Measurements from ENCODE around the gene TNNI3K. TPM values are rescaled to one million over a fixed set of nuclear protein-coding genes. Genes with fewer than 3 reads are reported as not detected.

Gene TNNI3K
- polyA plus RNA-seq, 1 donor (not counting 4 experiments of a cell fraction or from before 2014, with no cell fraction given) = 0.41 TPM

- dilution Hi-C loops (cut with MboI; ENCODE audit: extremely low pct_ligation_motif_present, low sequenced_read_pairs) = no loop called here
- H2AFZ ChIP-seq (ENCODE audit: control insufficient read depth, low read length) = no peak overlapping the region
- DNase-seq (ENCODE audit: low read depth, low spot score) (no peak), FAIRE-seq (no peak)
- no peaks in the 10 kb centered on the region for H3K9me3 ChIP-seq (ENCODE audit: control insufficient read depth, low read depth, low read length)
- H3K4me3 ChIP-seq (ENCODE audit: control insufficient read depth in 2 of 3, extremely low read depth in 1 of 3, insufficient read depth in 2 of 3, low read depth in 1 of 3, low read length in 3 of 3) = no peak overlapping the region
- no peaks in the 10 kb centered on the region for H3K27me3 ChIP-seq (ENCODE audit: control insufficient read depth, extremely low read depth, insufficient read depth, low read length)
- no peaks in the 10 kb centered on the region for H4K20me1 ChIP-seq (ENCODE audit: control insufficient read depth, extremely low read depth, insufficient read depth, low read length)
- H3K9ac ChIP-seq (ENCODE audit: control insufficient read depth, extremely low read depth, insufficient read depth, low read length) = no peak overlapping the region
- no peak for TF ChIP-seq EZH2 (IDR thresholded peaks at IDR 0.05; ENCODE audit: low read length)
- no peaks in the 10 kb centered on the region for H3K79me2 ChIP-seq (ENCODE audit: control insufficient read depth, insufficient read depth, low read length)
- no peak overlapping the region for H3K27ac ChIP-seq (ENCODE audit: control insufficient read depth, insufficient read depth, low read length)
- no peak overlapping the region for H3K4me2 ChIP-seq (ENCODE audit: control insufficient read depth, extremely low read depth, insufficient read depth, low read depth, low read length)
- no peaks in the 10 kb centered on the region for H3K9me1 ChIP-seq (ENCODE audit: control insufficient read depth, extremely low read depth, insufficient read depth, low read length)
- H3K4me1 ChIP-seq (ENCODE audit: control insufficient read depth, extremely low read depth, insufficient read depth, low read length) = no peaks in the 10 kb centered on the region
- no peaks in the 10 kb centered on the region for H3K36me3 ChIP-seq (ENCODE audit: control insufficient read depth in 2 of 2, extremely low read depth in 1 of 2, insufficient read depth in 2 of 2, low read length in 2 of 2)
These were observed 30.8 kb downstream of the TNNI3K start for GRCh38 chr1:74266001-74266400.

- Histone ChIP-seq H3K4me2 (ENCODE audit: control insufficient read depth, extremely low read depth, insufficient read depth, low read depth, low read length) (no peak overlapping the region), H3K79me2 (ENCODE audit: control insufficient read depth, insufficient read depth, low read length) (no peaks in the 10 kb centered on the region), H3K27ac (ENCODE audit: control insufficient read depth, insufficient read depth, low read length) (no peak overlapping the region), H3K36me3 (ENCODE audit: control insufficient read depth in 2 of 2, extremely low read depth in 1 of 2, insufficient read depth in 2 of 2, low read length in 2 of 2) (no peaks in the 10 kb centered on the region), H3K9me3 (ENCODE audit: control insufficient read depth, low read depth, low read length) (no peaks in the 10 kb centered on the region), H3K9ac (ENCODE audit: control insufficient read depth, extremely low read depth, insufficient read depth, low read length) (no peak overlapping the region), H3K27me3 (ENCODE audit: control insufficient read depth, extremely low read depth, insufficient read depth, low read length) (no peaks in the 10 kb centered on the region), H3K4me3 (ENCODE audit: control insufficient read depth in 2 of 3, extremely low read depth in 1 of 3, insufficient read depth in 2 of 3, low read depth in 1 of 3, low read length in 3 of 3) (no peak overlapping the region), H4K20me1 (ENCODE audit: control insufficient read depth, extremely low read depth, insufficient read depth, low read length) (no peaks in the 10 kb centered on the region), H3K9me1 (ENCODE audit: control insufficient read depth, extremely low read depth, insufficient read depth, low read length) (no peaks in the 10 kb centered on the region), H2AFZ (ENCODE audit: control insufficient read depth, low read length) (no peak overlapping the region), H3K4me1 (ENCODE audit: control insufficient read depth, extremely low read depth, insufficient read depth, low read length) (no peaks in the 10 kb centered on the region)
- no peak for FAIRE-seq
- TF ChIP-seq EZH2 (IDR thresholded peaks at IDR 0.05; ENCODE audit: low read length) (no peak), CTCF (optimal IDR thresholded peaks at IDR 0.05 in 1 of 3, IDR thresholded peaks at IDR 0.05 in 1 of 3, conservative IDR thresholded peaks at IDR 0.05 in 1 of 3; ENCODE audit: extremely low read depth in 1 of 3, insufficient read depth in 2 of 3, low read length in 3 of 3) (no peak)
- dilution Hi-C loops (cut with MboI; ENCODE audit: extremely low pct_ligation_motif_present, low sequenced_read_pairs) = no loop called here
- DNase-seq (ENCODE audit: low read depth, low spot score) = no peak
These were observed 36.3 kb downstream of the TNNI3K start for GRCh38 chr1:74271503-74271902.
